ENCODE results near the gene TPPP2.
"Not testable (repeated sequence)": the region's sequence is repeated elsewhere in the genome, so short reads cannot be mapped to it uniquely, and the experiment has no call there.

TPPP2 gene

DNA sequence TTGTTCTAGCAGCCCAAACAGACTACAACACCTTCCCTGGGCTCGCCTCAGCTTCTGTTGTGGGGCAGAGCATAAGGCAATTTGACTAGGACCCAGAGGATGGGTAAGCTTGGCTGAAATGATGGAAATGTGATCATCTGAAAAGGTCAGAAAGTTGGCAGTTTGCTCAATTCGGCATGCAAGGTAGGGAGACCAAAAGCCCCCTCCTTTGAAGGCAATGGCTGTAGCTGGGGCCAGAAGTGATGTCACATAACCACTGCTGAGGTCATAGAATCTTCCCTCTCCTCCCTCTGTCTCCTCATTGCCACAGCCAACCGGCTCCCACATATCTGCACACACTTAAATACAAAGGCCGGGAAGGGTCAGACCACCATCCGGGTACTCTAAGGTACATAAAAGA lies at the start of gene TPPP2:
Gene TPPP2, plus strand, starts transcription at position 301 of the 400 bp plus-strand sequence. CDS start 365 bp downstream, outside the sequence.
- H3K4me1 Mint-ChIP-seq (ENCODE audit: low read depth), result peaks cover 3% of the 10 kb centered on the region
- DNase-seq, result no peak
- no peaks in the 10 kb centered on the region for H3K9me3 Mint-ChIP-seq
- no peaks in the 10 kb centered on the region for H3K27me3 Mint-ChIP-seq
- no peak within 1 kb of the TSS for H3K27ac Mint-ChIP-seq
- H3K4me3 Mint-ChIP-seq, result no peak within 1 kb of the TSS
- no peaks in the 10 kb centered on the region for H3K36me3 Mint-ChIP-seq (ENCODE audit: low read depth)

- no peaks in the 10 kb centered on the region for H3K36me3 Mint-ChIP-seq (ENCODE audit: low read depth)
- H3K4me3 Mint-ChIP-seq, result no peak overlapping the region
- no peak for DNase-seq
- no peaks in the 10 kb centered on the region for H3K4me1 Mint-ChIP-seq (ENCODE audit: low read depth)
- peaks cover 12% of the 10 kb centered on the region for H3K27me3 Mint-ChIP-seq
- no peak overlapping the region for H3K27ac Mint-ChIP-seq
- H3K9me3 Mint-ChIP-seq, result no peaks in the 10 kb centered on the region
Observed at GRCh38 chr14:20980906-20981305, 49.1 kb upstream of the TPPP2 start.

GRCh38 chr14:20982646-20983369 lies 47.2 kb upstream of the TPPP2 start:
- H3K27ac Mint-ChIP-seq, result no peak overlapping the region
- H3K4me1 Mint-ChIP-seq (ENCODE audit: low read depth), result peaks cover 4% of the 10 kb centered on the region
- DNase-seq, result no peak
- H3K4me3 Mint-ChIP-seq, result no peak overlapping the region
- no peaks in the 10 kb centered on the region for H3K9me3 Mint-ChIP-seq
- peaks cover 12% of the 10 kb centered on the region for H3K27me3 Mint-ChIP-seq
- H3K36me3 Mint-ChIP-seq (ENCODE audit: low read depth), result no peaks in the 10 kb centered on the region

- not testable (repeated sequence) for DNase-seq; H3K4me3 Mint-ChIP-seq; H3K9me3 Mint-ChIP-seq; H3K27me3 Mint-ChIP-seq; H3K27ac Mint-ChIP-seq; H3K36me3 Mint-ChIP-seq (ENCODE audit: low read depth)
- H3K4me1 Mint-ChIP-seq (ENCODE audit: low read depth), result peaks cover 21% of the 10 kb centered on the region
Observed at GRCh38 chr14:20985650-20986049, 44.4 kb upstream of the TPPP2 start.

- Mint-ChIP-seq H3K4me3 (no peak overlapping the region), H3K36me3 (ENCODE audit: low read depth) (peaks cover 17% of the 10 kb centered on the region), H3K9me3 (no peaks in the 10 kb centered on the region), H3K4me1 (ENCODE audit: low read depth) (peaks cover 30% of the 10 kb centered on the region), H3K27ac (no peak overlapping the region), H3K27me3 (peaks cover 2% of the 10 kb centered on the region)
- DNase-seq, result no peak
Observed at GRCh38 chr14:20986811-20987210, 43.2 kb upstream of the TPPP2 start.

GRCh38 chr14:20988717-20989470 lies 41.1 kb upstream of the TPPP2 start:
- Mint-ChIP-seq H3K36me3 (ENCODE audit: low read depth) (peaks cover 38% of the 10 kb centered on the region), H3K9me3 (no peaks in the 10 kb centered on the region), H3K4me1 (ENCODE audit: low read depth) (peaks cover 37% of the 10 kb centered on the region), H3K27ac (peak overlapping the region; percentile 44), H3K4me3 (peak overlapping the region; percentile 43), H3K27me3 (no peaks in the 10 kb centered on the region)
- no peak for DNase-seq

- peaks cover 37% of the 10 kb centered on the region for H3K4me1 Mint-ChIP-seq (ENCODE audit: low read depth)
Observed at GRCh38 chr14:20989471-20989786, 40.6 kb upstream of the TPPP2 start.

DNA sequence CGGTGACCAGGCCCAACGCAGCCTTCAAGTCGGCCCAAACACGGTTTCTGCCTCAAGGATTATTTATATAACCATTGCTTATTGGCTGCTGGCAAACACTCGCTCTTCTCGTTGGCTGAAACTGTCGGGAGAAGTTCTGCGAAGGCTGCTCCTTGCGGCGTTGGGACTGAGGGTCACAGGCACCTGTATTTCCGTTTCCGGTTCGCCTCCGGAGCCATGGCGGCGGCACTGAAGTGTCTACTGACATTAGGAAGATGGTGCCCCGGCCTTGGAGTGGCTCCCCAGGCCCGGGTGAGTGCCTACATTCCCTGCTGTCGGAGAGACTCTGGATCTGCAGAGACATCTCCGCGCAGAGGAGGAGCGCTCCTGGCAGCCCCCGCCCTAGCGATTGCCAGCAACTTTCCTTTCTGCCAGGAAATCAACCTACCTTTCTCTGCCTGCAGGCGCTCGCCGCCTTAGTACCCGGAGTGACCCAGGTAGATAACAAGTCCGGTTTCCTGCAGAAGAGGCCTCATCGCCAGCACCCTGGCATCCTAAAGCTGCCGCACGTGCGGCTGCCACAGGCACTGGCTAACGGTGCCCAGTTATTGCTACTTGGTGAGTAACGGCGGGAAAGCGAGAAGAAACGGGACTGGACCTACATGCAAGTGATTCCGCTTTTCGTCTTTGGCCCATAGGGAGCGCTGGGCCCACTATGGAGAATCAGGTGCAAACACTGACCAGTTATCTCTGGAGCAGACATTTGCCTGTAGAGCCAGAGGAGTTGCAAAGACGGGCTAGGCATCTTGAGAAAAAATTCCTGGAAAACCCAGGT lies 40.0 kb upstream of the TPPP2 start, which contains the start of gene METTL17:
Gene METTL17, plus strand, starts transcription at position 194 of the 814 bp plus-strand sequence. Its CDS starts 23 bp downstream, at position 217.
- peak within 1 kb of the TSS; percentile 96 for H3K4me3 Mint-ChIP-seq
- H3K27me3 Mint-ChIP-seq, result no peaks in the 10 kb centered on the region
- no peaks in the 10 kb centered on the region for H3K9me3 Mint-ChIP-seq
- H3K36me3 Mint-ChIP-seq (ENCODE audit: low read depth), result peaks cover 49% of the 10 kb centered on the region
- peak within 1 kb of the TSS; percentile 87 for H3K27ac Mint-ChIP-seq
- H3K4me1 Mint-ChIP-seq (ENCODE audit: low read depth), result peaks cover 39% of the 10 kb centered on the region
- peak; percentile 89 for DNase-seq

More at GRCh38 chr14:20989471-20989786, 40.6 kb upstream of the TPPP2 start:
- Mint-ChIP-seq H3K36me3 (ENCODE audit: low read depth) (peaks cover 44% of the 10 kb centered on the region), H3K27me3 (no peaks in the 10 kb centered on the region), H3K27ac (peak overlapping the region; percentile 87), H3K9me3 (no peaks in the 10 kb centered on the region), H3K4me3 (peak overlapping the region; percentile 96)
- DNase-seq, result no peak

DNA sequence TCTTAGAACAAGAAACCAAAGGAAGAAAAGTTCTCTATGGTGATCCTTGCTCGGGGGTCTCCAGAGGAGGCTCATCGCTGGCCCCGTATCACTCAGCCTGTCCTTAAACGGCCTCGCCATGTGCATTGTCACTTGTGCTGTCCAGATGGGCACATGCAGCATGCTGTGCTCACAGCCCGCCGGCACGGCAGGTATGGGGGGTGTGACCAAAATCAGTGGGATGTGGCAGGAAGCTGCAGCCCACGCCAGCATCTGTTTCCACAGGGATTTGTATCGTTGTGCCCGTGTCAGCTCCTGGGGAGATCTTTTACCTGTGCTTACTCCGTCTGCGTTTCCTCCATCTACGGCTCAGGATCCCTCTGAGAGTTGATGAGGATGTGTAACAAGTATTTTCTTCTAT lies 33.5 kb upstream of the TPPP2 start:
- Mint-ChIP-seq H3K4me3 (no peak overlapping the region), H3K4me1 (ENCODE audit: low read depth) (peaks cover 24% of the 10 kb centered on the region), H3K27me3 (no peaks in the 10 kb centered on the region), H3K36me3 (ENCODE audit: low read depth) (peaks cover 65% of the 10 kb centered on the region), H3K27ac (no peak overlapping the region), H3K9me3 (no peaks in the 10 kb centered on the region)
- DNase-seq, result no peak

DNA sequence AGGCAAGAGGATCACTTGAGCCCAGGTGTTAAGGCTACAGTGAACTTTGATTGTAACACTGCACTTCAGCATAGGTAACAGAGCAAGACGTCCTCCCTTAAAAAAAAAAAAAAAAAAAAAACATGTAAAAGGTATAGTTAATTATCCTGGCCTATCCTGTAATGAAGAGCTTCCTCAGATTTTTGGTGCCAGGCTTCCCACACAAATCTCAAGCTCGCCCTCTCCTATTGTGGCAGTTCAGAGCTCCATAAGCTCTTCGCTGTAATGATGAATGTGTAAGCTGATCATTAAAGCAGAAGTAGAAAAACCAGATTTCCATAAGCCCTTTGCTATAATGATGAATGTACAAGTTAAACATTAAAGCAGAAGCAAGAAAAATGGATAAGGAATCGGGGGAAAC lies 32.9 kb upstream of the TPPP2 start:
- Mint-ChIP-seq H3K27ac (no peak overlapping the region), H3K4me1 (ENCODE audit: low read depth) (peaks cover 18% of the 10 kb centered on the region), H3K9me3 (no peaks in the 10 kb centered on the region), H3K27me3 (no peaks in the 10 kb centered on the region), H3K4me3 (no peak overlapping the region), H3K36me3 (ENCODE audit: low read depth) (peaks cover 59% of the 10 kb centered on the region)
- DNase-seq, result no peak

- H3K4me1 Mint-ChIP-seq (ENCODE audit: low read depth), result peaks cover 17% of the 10 kb centered on the region
- H3K27me3 Mint-ChIP-seq, result no peaks in the 10 kb centered on the region
- no peaks in the 10 kb centered on the region for H3K9me3 Mint-ChIP-seq
- no peak overlapping the region for H3K4me3 Mint-ChIP-seq
- H3K27ac Mint-ChIP-seq, result no peak overlapping the region
- DNase-seq, result no peak
- peaks cover 54% of the 10 kb centered on the region for H3K36me3 Mint-ChIP-seq (ENCODE audit: low read depth)
Observed at GRCh38 chr14:20997564-20997963, 32.5 kb upstream of the TPPP2 start.

- Mint-ChIP-seq H3K4me3 (no peak overlapping the region), H3K9me3 (no peaks in the 10 kb centered on the region), H3K36me3 (ENCODE audit: low read depth) (peaks cover 49% of the 10 kb centered on the region), H3K4me1 (ENCODE audit: low read depth) (peaks cover 14% of the 10 kb centered on the region), H3K27me3 (no peaks in the 10 kb centered on the region), H3K27ac (peak overlapping the region; percentile 40)
- DNase-seq, result no peak
Observed at GRCh38 chr14:20998139-20998538, 31.9 kb upstream of the TPPP2 start.

DNA sequence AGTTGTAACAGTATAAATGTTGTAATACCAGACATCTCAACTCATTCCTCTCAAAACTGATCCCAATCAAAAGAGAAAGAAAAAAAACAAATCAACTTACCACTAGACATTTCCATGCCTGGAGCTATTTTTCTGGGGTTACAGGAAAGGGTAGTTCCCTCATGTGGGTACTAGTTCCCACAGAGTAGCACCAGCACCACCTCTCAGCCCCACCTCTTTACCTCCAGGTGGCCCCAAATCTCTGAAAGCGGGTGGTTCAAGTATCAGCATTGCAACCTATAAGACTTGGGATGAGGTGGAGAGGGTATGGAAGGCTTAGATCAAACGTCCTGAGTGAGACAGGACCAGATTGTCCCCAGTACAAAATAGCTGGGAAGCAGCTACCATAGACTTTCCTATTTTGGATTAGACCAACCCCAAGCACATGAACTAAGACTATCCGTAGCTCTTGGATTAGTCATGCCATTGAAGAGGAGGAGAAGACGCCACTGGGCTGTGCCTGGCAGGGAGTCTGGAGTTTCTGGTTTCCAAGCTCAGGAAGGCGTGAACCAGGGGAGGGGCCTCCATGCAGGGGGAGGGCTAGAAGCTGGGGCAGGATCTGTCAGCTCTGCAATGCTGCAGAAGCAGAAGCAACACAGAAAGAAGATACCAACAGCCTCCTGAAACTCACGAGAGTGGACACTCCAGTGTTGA lies 31.2 kb upstream of the TPPP2 start, which contains the start of gene SLC39A2:
Gene SLC39A2, plus strand, starts transcription at position 620 of the 693 bp plus-strand sequence. CDS start 154 bp downstream, outside the sequence.
- Mint-ChIP-seq H3K9me3 (no peaks in the 10 kb centered on the region), H3K4me3 (no peak within 1 kb of the TSS), H3K27ac (peak within 1 kb of the TSS; percentile 40), H3K36me3 (ENCODE audit: low read depth) (peaks cover 42% of the 10 kb centered on the region), H3K4me1 (ENCODE audit: low read depth) (peaks cover 14% of the 10 kb centered on the region), H3K27me3 (no peaks in the 10 kb centered on the region)
- DNase-seq, result no peak

- H3K4me1 Mint-ChIP-seq (ENCODE audit: low read depth), result peaks cover 14% of the 10 kb centered on the region
- no peak for DNase-seq
- H3K36me3 Mint-ChIP-seq (ENCODE audit: low read depth), result peaks cover 34% of the 10 kb centered on the region
- no peak overlapping the region for H3K27ac Mint-ChIP-seq
- H3K27me3 Mint-ChIP-seq, result no peaks in the 10 kb centered on the region
- H3K4me3 Mint-ChIP-seq, result no peak overlapping the region
- H3K9me3 Mint-ChIP-seq, result no peaks in the 10 kb centered on the region
Observed at GRCh38 chr14:20999591-20999990, 30.4 kb upstream of the TPPP2 start.
